GM19240 (cell line): ENCODE results near the gene PTGS1.
"Not testable (repeated sequence)": the region's sequence is repeated elsewhere in the genome, so short reads cannot be mapped to it uniquely, and the experiment has no call there.

Experiments used
- DNase-seq: peaks from one replicate; pipeline ENCODE4 v3.0.0; 2011; ENCODE audit warnings: low spot score; ENCODE audit not compliant: insufficient read length

Gene PTGS1

GRCh38 chr9:122370869-122371755 lies at the start of gene PTGS1:
Gene PTGS1, plus strand, starts transcription at chr9:122371024. Its CDS starts 61 bp downstream, at chr9:122371085.
- no peak for DNase-seq

GRCh38 chr9:122322553-122322952 lies 48.3 kb upstream of the PTGS1 start:
- no peak for DNase-seq

- not testable (repeated sequence) for DNase-seq
Observed at GRCh38 chr9:122324665-122325064, 46.2 kb upstream of the PTGS1 start.

GRCh38 chr9:122325124-122325523 lies 45.7 kb upstream of the PTGS1 start:
- no peak for DNase-seq

- DNase-seq, result no peak
Observed at GRCh38 chr9:122327175-122327574, 43.6 kb upstream of the PTGS1 start.

- DNase-seq, result no peak
Observed at GRCh38 chr9:122329597-122329996, 41.2 kb upstream of the PTGS1 start.

- DNase-seq, result not testable (repeated sequence)
Observed at GRCh38 chr9:122330466-122330865, 40.4 kb upstream of the PTGS1 start.

GRCh38 chr9:122331523-122331927 lies 39.3 kb upstream of the PTGS1 start:
- DNase-seq, result no peak

- DNase-seq, result no peak
Observed at GRCh38 chr9:122332083-122332482, 38.7 kb upstream of the PTGS1 start.

- DNase-seq, result no peak
Observed at GRCh38 chr9:122332644-122333043, 38.2 kb upstream of the PTGS1 start.

GRCh38 chr9:122333169-122333808 lies 37.5 kb upstream of the PTGS1 start:
- DNase-seq, result no peak

- DNase-seq, result no peak
Observed at GRCh38 chr9:122334916-122335315, 35.9 kb upstream of the PTGS1 start.

- DNase-seq, result no peak
Observed at GRCh38 chr9:122336189-122336588, 34.6 kb upstream of the PTGS1 start.

- no peak for DNase-seq
Observed at GRCh38 chr9:122336866-122337555, 33.8 kb upstream of the PTGS1 start.

- no peak for DNase-seq
Observed at GRCh38 chr9:122337556-122337929, 33.3 kb upstream of the PTGS1 start.

GRCh38 chr9:122338536-122338935 lies 32.3 kb upstream of the PTGS1 start:
- DNase-seq, result no peak

GRCh38 chr9:122338994-122339393 lies 31.8 kb upstream of the PTGS1 start:
- no peak for DNase-seq

- DNase-seq, result no peak
Observed at GRCh38 chr9:122339579-122339978, 31.2 kb upstream of the PTGS1 start.

GRCh38 chr9:122340161-122340560 lies 30.7 kb upstream of the PTGS1 start:
- DNase-seq, result no peak

GRCh38 chr9:122342323-122343050 lies 28.3 kb upstream of the PTGS1 start:
- no peak for DNase-seq
